GM23338 (cell line): ENCODE results near the gene BCL11B. TPM values are rescaled to one million over a fixed set of nuclear protein-coding genes. Genes with fewer than 3 reads are reported as not detected.
A peak's percentile ranks its signal among the peaks of the same experiment; 100 is the strongest.

Source experiments
- ATAC-seq: fragments of 200-7000 bp; cut with Tn5 transposase; 3 replicates; pipeline ENCODE4 v1.9.1; 2020
- DNase-seq: peaks from one replicate; pipeline ENCODE4 v3.0.0-alpha.2; 2015; ENCODE audit warnings: low spot score
- H2AFZ ChIP-seq: fragments of 200-600 bp; sonication (generic); 2 replicates; pipeline ENCODE4 v1.8.0; 2016; ENCODE audit warnings: antibody characterized with exemption, mild to moderate bottlenecking, moderate library complexity
- H3F3A ChIP-seq: fragments of 200-600 bp; sonication (generic); replicated peaks from 2 replicates; pipeline ENCODE4 v1.8.0; 2017; ENCODE audit warnings: antibody characterized with exemption, mixed run types, low read depth
- H3K27ac ChIP-seq: fragments of 200-600 bp; sonication (generic); 2 replicates; pipeline ENCODE4 v1.6.1; 2016; ENCODE audit warnings: low read depth
- H3K27me3 ChIP-seq: fragments of 200-600 bp; sonication (generic); 2 replicates; pipeline ENCODE4 v1.8.0; 2016; ENCODE audit warnings: mild to moderate bottlenecking, mixed run types, moderate library complexity; ENCODE audit not compliant: insufficient read depth
- H3K36me3 ChIP-seq: fragments of 200-600 bp; sonication (generic); 2 replicates; pipeline ENCODE4 v1.8.0; 2016; ENCODE audit warnings: mild to moderate bottlenecking; ENCODE audit not compliant: insufficient read depth
- H3K4me1 ChIP-seq: fragments of 200-600 bp; sonication (generic); 2 replicates; pipeline ENCODE4 v1.8.0; 2016; ENCODE audit warnings: mild to moderate bottlenecking, moderate library complexity; ENCODE audit not compliant: insufficient read depth
- H3K4me2 ChIP-seq: fragments of 200-600 bp; sonication (generic); 2 replicates; pipeline ENCODE4 v1.7.1; 2017; ENCODE audit warnings: mixed run types
- H3K4me3 ChIP-seq: fragments of 200-600 bp; sonication (generic); 2 replicates; pipeline ENCODE4 v1.6.1; 2016; ENCODE audit warnings: mixed run types
- H3K79me2 ChIP-seq: fragments of 200-600 bp; sonication (generic); replicated peaks from 2 replicates; pipeline ENCODE4 v1.8.0; 2017; ENCODE audit warnings: mild to moderate bottlenecking; ENCODE audit not compliant: insufficient read depth
- H3K9me2 ChIP-seq: fragments of 200-600 bp; sonication (generic); 2 replicates; pipeline ENCODE4 v1.8.0; 2017; ENCODE audit not compliant: insufficient read depth
- H4K20me1 ChIP-seq: fragments of 200-600 bp; sonication (generic); replicated peaks from 2 replicates; pipeline ENCODE4 v1.8.0; 2017; ENCODE audit warnings: mild to moderate bottlenecking; ENCODE audit not compliant: insufficient read depth
- H3K27ac Mint-ChIP-seq: 2 replicates; pipeline ENCODE4 v1.8.0; 2020; ENCODE audit warnings: inconsistent platforms, mild to moderate bottlenecking, moderate library complexity, mixed read lengths
- H3K27me3 Mint-ChIP-seq: 3 replicates; pipeline ENCODE4 v1.8.0; 2022; ENCODE audit warnings: low read depth, mild to moderate bottlenecking, moderate library complexity, mixed read lengths, inconsistent platforms; ENCODE audit not compliant: insufficient read depth, poor library complexity
- H3K36me3 Mint-ChIP-seq: 3 replicates; pipeline ENCODE4 v1.8.0; 2021; ENCODE audit warnings: low read depth, mild to moderate bottlenecking, inconsistent platforms, moderate library complexity, mixed read lengths
- H3K4me1 Mint-ChIP-seq: 3 replicates; pipeline ENCODE4 v1.8.0; 2020; ENCODE audit warnings: mild to moderate bottlenecking, inconsistent platforms, mixed read lengths
- H3K4me3 Mint-ChIP-seq: 3 replicates; pipeline ENCODE4 v1.8.0; 2021; ENCODE audit warnings: moderate library complexity, mild to moderate bottlenecking, inconsistent platforms, mixed read lengths
- H3K9me3 Mint-ChIP-seq: 3 replicates; pipeline ENCODE4 v1.8.0; 2020; ENCODE audit warnings: moderate library complexity, mild to moderate bottlenecking, inconsistent platforms, mixed read lengths
- EZH2 ChIP-seq: fragments of 200-600 bp; sonication (generic); IDR thresholded peaks from one replicate; pipeline ENCODE4 v1.8.0; 2017; ENCODE audit warnings: antibody characterized with exemption, mild to moderate bottlenecking, low read depth; ENCODE audit not compliant: unreplicated experiment
- JUNB ChIP-seq: IDR thresholded peaks from one replicate; pipeline ENCODE4 v1.6.1; 2016; ENCODE audit warnings: antibody characterized with exemption; ENCODE audit not compliant: unreplicated experiment
- NANOG ChIP-seq: IDR thresholded peaks from 2 replicates; pipeline ENCODE4 v1.6.1; 2016; ENCODE audit warnings: antibody characterized with exemption, borderline replicate concordance
- STAT1 ChIP-seq: IDR thresholded peaks from one replicate; pipeline ENCODE4 v1.6.1; 2016; ENCODE audit warnings: antibody characterized with exemption; ENCODE audit not compliant: unreplicated experiment
- ZNF114 ChIP-seq: fragments of 250-450 bp; sonication (Bioruptor Pico); IDR thresholded peaks from 2 replicates; pipeline ENCODE4 v1.5.0; 2020; ENCODE audit warnings: mild to moderate bottlenecking, moderate library complexity
- ZNF462 ChIP-seq: fragments of 250-450 bp; sonication (Bioruptor Pico); IDR thresholded peaks from 2 replicates; pipeline ENCODE4 v1.5.0; 2020; ENCODE audit warnings: mild to moderate bottlenecking, moderate library complexity
- polyA plus RNA-seq: library from polyadenylated mRNA; unstranded; fragments of >200 nt; fragmentation: Nextera tagmentation; extraction: Ambion mirVana; gene quantifications from 2 replicates; pipeline ENCODE4 v1.2.1, GENCODE V29; 2016
- total RNA-seq: library from RNA; depleted of rRNA; stranded (reverse); fragments of >200 nt; shearing (Covaris generic); gene quantifications from 2 replicates; pipeline ENCODE4 v1.2.3, GENCODE V29; 2014

The BCL11B gene
- total and polyA plus RNA-seq, 2 experiments from 2014 or later = 2.4 to 6.7 TPM

- H3K4me3 ChIP-seq = peak overlapping the region; percentile 3; the same call in 1 of the 2 replicates
- peak overlapping the region; percentile 24; the same call in 1 of the 2 replicates for H3K4me2 ChIP-seq
- H3K79me2 ChIP-seq = no peaks in the 10 kb centered on the region
- no peaks in the 10 kb centered on the region for H4K20me1 ChIP-seq
- H3K27me3 ChIP-seq = no peaks in the 10 kb centered on the region
- H3K4me1 ChIP-seq = 0 out of 2 replicates have a peak, but pooled peaks cover 6% of the 10 kb centered on the region
- Mint-ChIP-seq H3K4me3 (peak overlapping the region; percentile 7), H3K27me3 (no peaks in the 10 kb centered on the region), H3K36me3 (peaks cover 47% of the 10 kb centered on the region), H3K27ac (peak overlapping the region; percentile 70), H3K4me1 (peaks cover 12% of the 10 kb centered on the region; the same call in 2 of the 3 replicates), H3K9me3 (peaks cover 45% of the 10 kb centered on the region)
- TF ChIP-seq ZNF462 (CRISPR knock-in tag) = peak; percentile 87
- no peak for TF ChIP-seq NANOG
- no peak for TF ChIP-seq ZNF114
- DNase-seq (peak; percentile 30), ATAC-seq (peak; percentile 91)
- H3K9me2 ChIP-seq = no peaks in the 10 kb centered on the region
- H3K36me3 ChIP-seq = peaks cover 3% of the 10 kb centered on the region; the same call in 1 of the 2 replicates
- no peak overlapping the region for H2AFZ ChIP-seq
- H3K27ac ChIP-seq = peak overlapping the region; percentile 58; the same call in 1 of the 2 replicates
- H3F3A ChIP-seq = no peaks in the 10 kb centered on the region; the same call in 1 of the 2 replicates
Measured at GRCh38 chr14:99300190-99300589, 28.2 kb upstream of the BCL11B start.

DNA sequence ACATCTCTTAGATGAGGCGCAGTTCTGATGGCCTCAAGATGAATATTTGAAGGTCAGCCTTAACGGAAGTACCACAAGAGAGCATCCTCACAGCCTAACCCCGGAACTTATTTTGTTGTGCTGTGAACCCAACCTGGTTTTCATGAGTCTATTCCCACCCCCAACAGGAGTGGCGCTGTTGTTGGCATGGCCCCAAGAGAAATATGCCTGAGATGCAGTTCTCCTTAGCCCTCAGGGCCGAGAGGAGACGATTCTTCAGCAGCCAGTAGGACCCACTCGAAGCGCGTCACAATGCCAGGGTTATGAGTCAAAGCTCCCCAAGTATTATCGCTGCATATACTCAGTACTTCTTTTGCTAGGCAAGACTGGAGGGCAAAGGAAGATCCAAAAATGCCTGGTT, 24.5 kb upstream of the BCL11B start:
- no peak for ATAC-seq
- no peak overlapping the region for H3K4me2 ChIP-seq
- TF ChIP-seq EZH2 (no peak), ZNF462 (CRISPR knock-in tag) (no peak), NANOG (no peak), STAT1 (no peak), JUNB (no peak)

More for the DNA sequence above, 24.5 kb upstream of the BCL11B start:
- H3K4me3 Mint-ChIP-seq = no peak overlapping the region
- Histone ChIP-seq H3K27me3 (no peaks in the 10 kb centered on the region), H3K4me1 (0 out of 2 replicates have a peak, but pooled peaks cover 6% of the 10 kb centered on the region), H4K20me1 (no peaks in the 10 kb centered on the region), H3K9me2 (no peaks in the 10 kb centered on the region), H2AFZ (0 out of 2 replicates have a peak overlapping the region, but pooled peaks have one; percentile 44), H3K79me2 (no peaks in the 10 kb centered on the region), H3K27ac (no peak overlapping the region), H3F3A (no peaks in the 10 kb centered on the region; the same call in 1 of the 2 replicates), H3K36me3 (no peaks in the 10 kb centered on the region), H3K4me3 (no peak overlapping the region)
- peak; percentile 58 for DNase-seq
- no peak overlapping the region for H3K27ac Mint-ChIP-seq
- H3K36me3 Mint-ChIP-seq = peaks cover 31% of the 10 kb centered on the region
- peaks cover 12% of the 10 kb centered on the region; the same call in 2 of the 3 replicates for H3K4me1 Mint-ChIP-seq
- peaks cover 27% of the 10 kb centered on the region for H3K9me3 Mint-ChIP-seq
- H3K27me3 Mint-ChIP-seq = peaks cover 2% of the 10 kb centered on the region
